ENCODE results near the gene BCL7A. TPM values are rescaled to one million over a fixed set of nuclear protein-coding genes. Genes with fewer than 3 reads are reported as not detected.

The BCL7A gene
- total and polyA plus RNA-seq, 9 of the 15 experiments (the other 6 are each of a cell fraction or from before 2014, with no cell fraction given): 0.25 to 21.9 (median 14.9) TPM

DNA sequence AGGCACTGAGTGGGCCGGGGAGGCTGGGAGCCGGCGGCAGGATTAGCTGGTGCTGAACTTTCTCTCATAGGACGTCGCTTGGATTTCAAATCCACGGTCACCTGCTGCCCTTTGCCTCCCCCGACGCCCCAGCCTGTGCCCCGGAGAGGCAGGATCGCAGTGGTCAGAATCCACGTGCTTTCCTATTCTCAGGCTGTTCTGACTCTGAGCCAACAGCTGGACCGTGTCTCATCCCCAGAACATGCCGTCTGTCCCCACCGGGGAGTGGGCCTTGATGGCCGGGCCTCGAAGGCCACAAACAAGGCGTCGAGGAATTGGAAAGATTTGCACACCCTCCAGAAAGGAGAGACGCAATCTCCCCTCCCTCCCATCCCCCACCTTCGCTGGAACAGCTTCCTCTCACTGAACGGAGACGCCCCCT lies 38.4 kb downstream of the BCL7A start:
- ChIA-PET CTCF (ENCODE audit: low intra/inter-chr PET ratio) (no interaction called here), POLR2A (no interaction called here)
- no TSS peak for BruUV-seq (replicated peaks)
- 90% methylated on average over 17 of the region's 22 CpGs for WGBS (ENCODE audit: insufficient coverage, low coverage, missing lambda C conversion rate)
- FAIRE-seq (no peak), DNase-seq (ENCODE audit: extremely low read depth in 1 of 4, low spot score in 3 of 4) (no peak), ATAC-seq (no peak)
- TF ChIP-seq ZNF140 (CRISPR knock-in tag; IDR thresholded peaks at IDR 0.05) (no peak), EP300 (IDR thresholded peaks at IDR 0.05; ENCODE audit: low read length) (no peak), RNF2 (IDR thresholded peaks at IDR 0.05) (no peak), CCAR2 (IDR thresholded peaks at IDR 0.05; ENCODE audit: low read depth, low read length) (no peak), ZNF232 (CRISPR knock-in tag; IDR thresholded peaks at IDR 0.05) (no peak), MCM5 (IDR thresholded peaks at IDR 0.05; ENCODE audit: low read depth) (no peak)
- TF ChIP-seq, protein P1, sequence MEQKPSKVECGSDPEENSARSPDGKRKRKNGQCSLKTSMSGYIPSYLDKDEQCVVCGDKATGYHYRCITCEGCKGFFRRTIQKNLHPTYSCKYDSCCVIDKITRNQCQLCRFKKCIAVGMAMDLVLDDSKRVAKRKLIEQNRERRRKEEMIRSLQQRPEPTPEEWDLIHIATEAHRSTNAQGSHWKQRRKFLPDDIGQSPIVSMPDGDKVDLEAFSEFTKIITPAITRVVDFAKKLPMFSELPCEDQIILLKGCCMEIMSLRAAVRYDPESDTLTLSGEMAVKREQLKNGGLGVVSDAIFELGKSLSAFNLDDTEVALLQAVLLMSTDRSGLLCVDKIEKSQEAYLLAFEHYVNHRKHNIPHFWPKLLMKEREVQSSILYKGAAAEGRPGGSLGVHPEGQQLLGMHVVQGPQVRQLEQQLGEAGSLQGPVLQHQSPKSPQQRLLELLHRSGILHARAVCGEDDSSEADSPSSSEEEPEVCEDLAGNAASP (IDR thresholded peaks at IDR 0.05): no peak
- H3K4me2 ChIP-seq (ENCODE audit: insufficient read depth, low read length): no peak overlapping the region
- no peak overlapping the region for H3K9ac ChIP-seq (ENCODE audit: insufficient read depth in 1 of 2, low read depth in 2 of 2, low read length in 2 of 2)
- in situ Hi-C loops (cut with MboI) (no loop called here), intact Hi-C loops (cut with micrococcal nuclease) (loop anchor here (5.0 kb wide), 1 partner anchor 467 kb away; the partner anchor contains the start of genes KNTC1 and RSRC2)
- no peaks in the 10 kb centered on the region for H3K9me1 ChIP-seq (ENCODE audit: control insufficient read depth, insufficient read depth, low read length)
- H3K79me2 ChIP-seq (ENCODE audit: control insufficient read depth, insufficient read depth, low read length): peaks cover 10% of the 10 kb centered on the region
- H3K36me3 ChIP-seq (ENCODE audit: control insufficient read depth, insufficient read depth, low read length): peaks cover 66% of the 10 kb centered on the region
- H3K9me3 ChIP-seq (replicated peaks; ENCODE audit: control insufficient read depth, insufficient read depth, low read depth, low read length): no peaks in the 10 kb centered on the region
- no peak overlapping the region for H3K4me3 ChIP-seq
- no peak overlapping the region for H2AFZ ChIP-seq (ENCODE audit: low read depth, low read length)
- no peaks in the 10 kb centered on the region for H3K27me3 ChIP-seq (ENCODE audit: control insufficient read depth in 2 of 2, insufficient read depth in 2 of 2, low read length in 2 of 2)
- no peaks in the 10 kb centered on the region for H4K20me1 ChIP-seq (replicated peaks; ENCODE audit: control insufficient read depth, insufficient read depth, low read length)
- no peak overlapping the region for H3K27ac ChIP-seq (ENCODE audit: extremely low read depth, low read depth, low read length)
- H3K4me1 ChIP-seq (replicated peaks in 1 of 2; ENCODE audit: control insufficient read depth in 2 of 2, insufficient read depth in 2 of 2, low read length in 2 of 2): peaks cover 28 to 33% of the 10 kb centered on the region in 2 experiments
